Sciatic nerve (tissue), 2 donors: Measurements from ENCODE around the gene SPRED2. TPM values are rescaled to one million over a fixed set of nuclear protein-coding genes. Genes with fewer than 3 reads are reported as not detected.
A peak's percentile ranks its signal among the peaks of the same experiment; 100 is the strongest.

Experiments
- ATAC-seq: fragments of 200-7000 bp; cut with Tn5 transposase; one replicate; pipeline ENCODE4 v1.9.1; 2020; ENCODE audit warnings: mild to moderate bottlenecking, moderate library complexity
- DNase-seq: peaks from one replicate; pipeline ENCODE4 v3.0.0-alpha.2; 2020; ENCODE audit warnings: low spot score
- intact Hi-C: fragments of 100-400 bp; cut with DNase I; formaldehyde crosslinking; loops from one replicate; pipeline ENCODE4 v1.14.2; 2022
- total RNA-seq: library from RNA; stranded (reverse); fragmentation: NEBNext Ultra II Directional; extraction: Animal tissue kit (Norgen Biotek cat#: 25700); gene quantifications from one replicate; pipeline ENCODE4 v1.2.1, GENCODE V29; 2021
- donor health status: DM: no; HTN: no; CAD: no.
- donor health status: DM: no; HTN: no; CAD: no.

Gene SPRED2
- total RNA-seq, 1 donor from 2014 or later, result 64.7 TPM

- intact Hi-C loops, result no loop called here
- no peak for DNase-seq
Observed at GRCh38 chr2:65300761-65301711, 131.4 kb downstream of the SPRED2 start.

GRCh38 chr2:65300134-65300760 lies 132.2 kb downstream of the SPRED2 start:
- DNase-seq (peak; percentile 81), ATAC-seq (peak; percentile 97)
- intact Hi-C loops, result no loop called here

More at GRCh38 chr2:65300761-65301711, 131.4 kb downstream of the SPRED2 start:
- peak; percentile 51 for ATAC-seq

- ATAC-seq (no peak), DNase-seq (no peak)
- intact Hi-C loops, result loop anchor here (10.0 kb wide), 1 partner anchor 136 kb away; the partner anchor contains the start of gene SPRED2
Observed at GRCh38 chr2:65299246-65299645, 133.2 kb downstream of the SPRED2 start.

- ATAC-seq (no peak), DNase-seq (no peak)
- intact Hi-C loops, result loop anchor here (10.0 kb wide), 1 partner anchor 137 kb away; the partner anchor contains the start of gene SPRED2
Observed at GRCh38 chr2:65298089-65298488, 134.3 kb downstream of the SPRED2 start.

GRCh38 chr2:65297544-65297943 lies 134.9 kb downstream of the SPRED2 start:
- ATAC-seq, result no peak
- intact Hi-C loops, result loop anchor here (10.0 kb wide), 1 partner anchor 137 kb away; the partner anchor contains the start of gene SPRED2

GRCh38 chr2:65296971-65297370 lies 135.4 kb downstream of the SPRED2 start:
- DNase-seq (no peak), ATAC-seq (no peak)
- intact Hi-C loops, result loop anchor here (10.0 kb wide), 1 partner anchor 138 kb away; the partner anchor contains the start of gene SPRED2

More at GRCh38 chr2:65297544-65297943, 134.9 kb downstream of the SPRED2 start:
- no peak for DNase-seq

- peak; percentile 31 for ATAC-seq
Observed at GRCh38 chr2:65294701-65295100, 137.7 kb downstream of the SPRED2 start.

GRCh38 chr2:65294136-65294535 lies 138.3 kb downstream of the SPRED2 start:
- intact Hi-C loops, result loop anchor here (10.0 kb wide), 1 partner anchor 141 kb away; the partner anchor contains the start of gene SPRED2
- DNase-seq, result no peak
- ATAC-seq, result no peak

More at GRCh38 chr2:65294701-65295100, 137.7 kb downstream of the SPRED2 start:
- intact Hi-C loops, result loop anchor here (10.0 kb wide), 1 partner anchor 140 kb away; the partner anchor contains the start of gene SPRED2
- DNase-seq, result no peak

- intact Hi-C loops, result loop anchor here (10.0 kb wide), 1 partner anchor 141 kb away; the partner anchor contains the start of gene SPRED2
- no peak for ATAC-seq
- DNase-seq, result no peak
Observed at GRCh38 chr2:65293376-65293775, 139.0 kb downstream of the SPRED2 start.

- ATAC-seq, result peak; percentile 67
- no peak for DNase-seq
- intact Hi-C loops, result loop anchor here (10.0 kb wide), 1 partner anchor 142 kb away; the partner anchor contains the start of gene SPRED2
Observed at GRCh38 chr2:65292461-65293011, 139.9 kb downstream of the SPRED2 start.

- intact Hi-C loops, result loop anchor here (10.0 kb wide), 1 partner anchor 143 kb away; the partner anchor contains the start of gene SPRED2
- ATAC-seq, result peak; percentile 23
Observed at GRCh38 chr2:65292106-65292400, 140.3 kb downstream of the SPRED2 start.

GRCh38 chr2:65291216-65292105 lies 140.9 kb downstream of the SPRED2 start:
- ATAC-seq (no peak), DNase-seq (no peak)
- intact Hi-C loops, result loop anchor here (10.0 kb wide), 1 partner anchor 143 kb away; the partner anchor contains the start of gene SPRED2

More at GRCh38 chr2:65292106-65292400, 140.3 kb downstream of the SPRED2 start:
- no peak for DNase-seq

- intact Hi-C loops, result no loop called here
- DNase-seq (no peak), ATAC-seq (no peak)
Observed at GRCh38 chr2:65287364-65287763, 145.0 kb downstream of the SPRED2 start.

- intact Hi-C loops, result no loop called here
- ATAC-seq (no peak), DNase-seq (no peak)
Observed at GRCh38 chr2:65282477-65283053, 149.8 kb downstream of the SPRED2 start.

- DNase-seq, result no peak
- peak; percentile 81 for ATAC-seq
- intact Hi-C loops, result no loop called here
Observed at GRCh38 chr2:65281627-65282351, 150.6 kb downstream of the SPRED2 start.

- intact Hi-C loops, result no loop called here
- no peak for DNase-seq
- no peak for ATAC-seq
Observed at GRCh38 chr2:65279756-65280155, 152.6 kb downstream of the SPRED2 start.

- intact Hi-C loops, result no loop called here
- ATAC-seq, result peak; percentile 9
- DNase-seq, result no peak
Observed at GRCh38 chr2:65278531-65278981, 153.8 kb downstream of the SPRED2 start.
